Peyer's patch (tissue), 4 donors: ENCODE measurements around the gene MCAT. TPM values are rescaled to one million over a fixed set of nuclear protein-coding genes. Genes with fewer than 3 reads are reported as not detected.

Experiments
- DNase-seq, 3 donors: peaks; one replicate each; pipeline ENCODE4 v3.0.0-alpha.2; 2017 to 2019
- H3K27ac ChIP-seq, 4 donors: fragments of 200-600 bp; sonication (generic); one replicate each; pipeline ENCODE4 v1.5.1; 2016 to 2019
- H3K27me3 ChIP-seq, 2 donors: fragments of 200-600 bp; sonication (generic); one replicate each; pipeline ENCODE4 v1.5.1; 2019
- H3K36me3 ChIP-seq, 3 donors: fragments of 200-600 bp; sonication (generic); one replicate each; pipeline ENCODE4 v1.5.1; 2016 to 2019
- H3K4me1 ChIP-seq, 4 donors: fragments of 200-600 bp; sonication (generic); one replicate each; pipeline ENCODE4 v1.5.1; 2016 to 2019
- H3K4me3 ChIP-seq, 4 donors: fragments of 200-600 bp; sonication (generic); 1 replicate in 3 of 4; 2 replicates in 1 of 4; pipeline ENCODE4 v1.5.1; 2016 to 2019; ENCODE audit warnings: mild to moderate bottlenecking in 1 of 4
- H3K9me3 ChIP-seq, 4 donors: fragments of 200-600 bp; sonication (generic); one replicate each; pipeline ENCODE4 v1.5.1; 2016 to 2019; ENCODE audit warnings: mild to moderate bottlenecking in 1 of 4
- CTCF ChIP-seq, 6 experiments: fragments of 450-650 bp in 4 of 6; fragments of 200-600 bp in 2 of 6; sonication (generic) in 1 of 6; IDR thresholded peaks; one replicate each; pipeline ENCODE4 v1.5.1; 2017 to 2019; ENCODE audit warnings: antibody characterized with exemption in 6 of 6, mild to moderate bottlenecking in 3 of 6, moderate library complexity in 1 of 6
- POLR2A ChIP-seq, 2 donors: fragments of 450-650 bp; IDR thresholded peaks; one replicate each; pipeline ENCODE4 v1.5.1; 2017; ENCODE audit warnings: antibody characterized with exemption in 2 of 2, mild to moderate bottlenecking in 2 of 2, moderate library complexity in 2 of 2
- total RNA-seq, 4 donors: library from RNA; depleted of rRNA; stranded (reverse); fragments of >200 nt; gene quantifications; one replicate each; pipeline ENCODE4 v1.1.0, GENCODE V29; 2016

MCAT gene
- total RNA-seq, 4 donors from 2014 or later, result 9.1 to 28.5 (median 15.1) TPM

- Histone ChIP-seq H3K9me3 (no peaks in the 10 kb centered on the region), H3K27me3 (no peaks in the 10 kb centered on the region), H3K27ac (no peak overlapping the region), H3K4me1 (peaks cover 0 to 32% (median 0%) of the 10 kb centered on the region in 4 donors), H3K4me3 (no peak overlapping the region), H3K36me3 (peaks cover 0 to 23% (median 0%) of the 10 kb centered on the region in 3 donors)
- DNase-seq, result no peak
- TF ChIP-seq POLR2A (IDR thresholded peaks at IDR 0.05), result no peak
- no peak for TF ChIP-seq CTCF (IDR thresholded peaks at IDR 0.05)
Observed at GRCh38 chr22:43167001-43167589, 23.9 kb upstream of the MCAT start.

- Histone ChIP-seq H3K9me3 (no peaks in the 10 kb centered on the region), H3K27me3 (no peaks in the 10 kb centered on the region), H3K4me3 (no peak overlapping the region), H3K27ac (no peak overlapping the region), H3K4me1 (peaks cover 0 to 32% (median 0%) of the 10 kb centered on the region in 4 donors), H3K36me3 (peaks cover 0 to 26% (median 0%) of the 10 kb centered on the region in 3 donors)
- DNase-seq, result peak in 1 of 3 donors; percentile 28
- no peak for TF ChIP-seq CTCF (IDR thresholded peaks at IDR 0.05)
- no peak for TF ChIP-seq POLR2A (IDR thresholded peaks at IDR 0.05)
Observed at GRCh38 chr22:43166132-43166930, 23.1 kb upstream of the MCAT start.

- TF ChIP-seq CTCF (IDR thresholded peaks at IDR 0.05), result no peak
- TF ChIP-seq POLR2A (IDR thresholded peaks at IDR 0.05), result no peak
- DNase-seq, result no peak
- Histone ChIP-seq H3K9me3 (no peaks in the 10 kb centered on the region), H3K4me1 (peaks cover 0 to 28% (median 0%) of the 10 kb centered on the region in 4 donors), H3K4me3 (no peak overlapping the region), H3K36me3 (peaks cover 0 to 28% (median 0%) of the 10 kb centered on the region in 3 donors), H3K27me3 (no peaks in the 10 kb centered on the region), H3K27ac (no peak overlapping the region)
Observed at GRCh38 chr22:43164636-43165035, 21.4 kb upstream of the MCAT start.

- TF ChIP-seq POLR2A (IDR thresholded peaks at IDR 0.05) (no peak), CTCF (IDR thresholded peaks at IDR 0.05) (no peak)
- H3K27ac ChIP-seq, result no peak overlapping the region
- no peak for DNase-seq
- H3K27me3 ChIP-seq, result no peaks in the 10 kb centered on the region
- no peaks in the 10 kb centered on the region for H3K9me3 ChIP-seq
- no peak overlapping the region for H3K4me3 ChIP-seq
- H3K4me1 ChIP-seq, result peaks cover 0 to 33% (median 0%) of the 10 kb centered on the region in 4 donors
- peaks cover 0 to 25% (median 0%) of the 10 kb centered on the region in 3 donors for H3K36me3 ChIP-seq
Observed at GRCh38 chr22:43163241-43163795, 20.1 kb upstream of the MCAT start.

GRCh38 chr22:43162412-43163150 is 19.4 kb upstream of the MCAT start:
- Histone ChIP-seq H3K9me3 (no peaks in the 10 kb centered on the region), H3K36me3 (peaks cover 0 to 17% (median 0%) of the 10 kb centered on the region in 3 donors), H3K4me3 (no peak overlapping the region), H3K4me1 (peaks cover 0 to 40% (median 0%) of the 10 kb centered on the region in 4 donors), H3K27ac (no peak overlapping the region), H3K27me3 (no peaks in the 10 kb centered on the region)
- no peak for TF ChIP-seq POLR2A (IDR thresholded peaks at IDR 0.05)
- TF ChIP-seq CTCF (IDR thresholded peaks at IDR 0.05), result no peak
- no peak for DNase-seq
